DND-41 (cell line): ENCODE results near the gene SCRN1.

Source experiments
- ATAC-seq: fragments of 200-7000 bp; cut with Tn5 transposase; 3 replicates; pipeline ENCODE4 v1.9.1; 2021; ENCODE audit warnings: low read depth; ENCODE audit not compliant: insufficient read depth
- DNase-seq: peaks from one replicate; pipeline ENCODE4 v3.0.0-alpha.2; 2020
- H2AFZ ChIP-seq: 2 replicates; pipeline ENCODE4 v1.6.0; 2012; ENCODE audit warnings: low read depth, low read length
- H3K27ac ChIP-seq: 2 replicates; pipeline ENCODE4 v1.5.1; 2012; ENCODE audit warnings: low read length, inconsistent platforms
- H3K27me3 ChIP-seq: fragments of 200-600 bp; sonication (generic); 2 replicates; pipeline ENCODE4 v1.6.0; 2012; ENCODE audit warnings: low read length, mild to moderate bottlenecking, inconsistent platforms; ENCODE audit not compliant: insufficient read depth, poor library complexity
- H3K36me3 ChIP-seq: 2 replicates; pipeline ENCODE4 v1.5.1; 2012; ENCODE audit warnings: low read length, inconsistent platforms; ENCODE audit not compliant: insufficient read depth
- H3K4me1 ChIP-seq: 2 replicates; pipeline ENCODE4 v1.5.1; 2012; ENCODE audit warnings: mild to moderate bottlenecking, low read length; ENCODE audit not compliant: insufficient read depth
- H3K4me2 ChIP-seq: 2 replicates; pipeline ENCODE4 v1.6.0; 2012; ENCODE audit warnings: mild to moderate bottlenecking, moderate library complexity, low read length, inconsistent platforms; ENCODE audit not compliant: insufficient read depth
- H3K4me3 ChIP-seq, 2 experiments: fragments of 200-600 bp in 1 of 2; shearing (Covaris generic) in 1 of 2; 2 replicates each; pipeline ENCODE4 v1.5.1; 2012 to 2016; ENCODE audit warnings: inconsistent platforms in 2 of 2, low read length in 2 of 2, mild to moderate bottlenecking in 2 of 2, low read depth in 1 of 2, moderate library complexity in 1 of 2
- H3K79me2 ChIP-seq: 2 replicates; pipeline ENCODE4 v1.6.0; 2012; ENCODE audit warnings: low read length, inconsistent platforms; ENCODE audit not compliant: insufficient read depth
- H3K9ac ChIP-seq: 2 replicates; pipeline ENCODE4 v1.6.0; 2012; ENCODE audit warnings: low read depth, mild to moderate bottlenecking, inconsistent platforms, low read length, moderate library complexity
- H3K9me3 ChIP-seq: 2 replicates; pipeline ENCODE4 v1.5.1; 2012; ENCODE audit warnings: low read length, moderate library complexity, mild to moderate bottlenecking, inconsistent platforms; ENCODE audit not compliant: insufficient read depth, severe bottlenecking
- H4K20me1 ChIP-seq: 2 replicates; pipeline ENCODE4 v1.6.0; 2012; ENCODE audit warnings: low read length; ENCODE audit not compliant: insufficient read depth
- EZH2 ChIP-seq: IDR thresholded peaks from 3 replicates; pipeline ENCODE4 v1.6.1; 2012; ENCODE audit warnings: borderline replicate concordance, low read depth, mild to moderate bottlenecking, moderate library complexity, low read length, inconsistent platforms; ENCODE audit not compliant: severe bottlenecking
- TF ChIP-seq, protein P1 (sequence below): IDR thresholded peaks from 2 replicates; pipeline ENCODE4 v1.5.1; 2012; ENCODE audit warnings: borderline replicate concordance, low read length, moderate library complexity, mild to moderate bottlenecking; ENCODE audit not compliant: poor library complexity, severe bottlenecking; ENCODE audit errors: extremely low read depth

Gene SCRN1

DNA sequence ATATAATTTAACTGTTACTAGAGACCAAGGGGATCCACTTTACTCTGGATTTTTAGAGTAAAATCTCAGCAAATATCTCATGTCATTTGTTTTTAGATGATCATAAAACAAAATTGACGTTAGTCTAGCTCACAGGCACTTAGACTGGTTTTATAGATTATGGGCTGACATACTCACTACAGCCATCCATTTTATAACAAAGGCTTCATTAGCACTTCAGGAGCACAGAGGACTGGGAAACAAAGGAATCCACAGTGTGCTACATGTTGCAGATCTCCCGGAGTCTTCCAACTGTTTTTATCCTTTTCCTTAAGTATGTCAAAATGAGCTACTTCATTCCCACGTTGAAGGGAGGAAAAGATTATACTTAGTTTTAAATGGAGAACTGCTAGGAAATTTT is 15.9 kb upstream of the SCRN1 start:
- Histone ChIP-seq H3K36me3 (no peaks in the 10 kb centered on the region), H3K4me2 (no peak overlapping the region), H2AFZ (no peak overlapping the region), H3K4me1 (no peaks in the 10 kb centered on the region), H3K27ac (no peak overlapping the region), H4K20me1 (no peaks in the 10 kb centered on the region), H3K9ac (no peak overlapping the region), H3K9me3 (no peaks in the 10 kb centered on the region), H3K79me2 (no peaks in the 10 kb centered on the region), H3K4me3 (no peak overlapping the region), H3K27me3 (no peaks in the 10 kb centered on the region)
- TF ChIP-seq EZH2 = no peak
- TF ChIP-seq, protein P1, sequence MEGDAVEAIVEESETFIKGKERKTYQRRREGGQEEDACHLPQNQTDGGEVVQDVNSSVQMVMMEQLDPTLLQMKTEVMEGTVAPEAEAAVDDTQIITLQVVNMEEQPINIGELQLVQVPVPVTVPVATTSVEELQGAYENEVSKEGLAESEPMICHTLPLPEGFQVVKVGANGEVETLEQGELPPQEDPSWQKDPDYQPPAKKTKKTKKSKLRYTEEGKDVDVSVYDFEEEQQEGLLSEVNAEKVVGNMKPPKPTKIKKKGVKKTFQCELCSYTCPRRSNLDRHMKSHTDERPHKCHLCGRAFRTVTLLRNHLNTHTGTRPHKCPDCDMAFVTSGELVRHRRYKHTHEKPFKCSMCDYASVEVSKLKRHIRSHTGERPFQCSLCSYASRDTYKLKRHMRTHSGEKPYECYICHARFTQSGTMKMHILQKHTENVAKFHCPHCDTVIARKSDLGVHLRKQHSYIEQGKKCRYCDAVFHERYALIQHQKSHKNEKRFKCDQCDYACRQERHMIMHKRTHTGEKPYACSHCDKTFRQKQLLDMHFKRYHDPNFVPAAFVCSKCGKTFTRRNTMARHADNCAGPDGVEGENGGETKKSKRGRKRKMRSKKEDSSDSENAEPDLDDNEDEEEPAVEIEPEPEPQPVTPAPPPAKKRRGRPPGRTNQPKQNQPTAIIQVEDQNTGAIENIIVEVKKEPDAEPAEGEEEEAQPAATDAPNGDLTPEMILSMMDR = no peak
- DNase-seq (no peak), ATAC-seq (no peak)

- Histone ChIP-seq H3K27me3 (no peaks in the 10 kb centered on the region), H3K9ac (no peak overlapping the region), H3K4me3 (no peak overlapping the region), H3K36me3 (no peaks in the 10 kb centered on the region), H2AFZ (no peak overlapping the region), H3K27ac (no peak overlapping the region), H4K20me1 (no peaks in the 10 kb centered on the region), H3K79me2 (no peaks in the 10 kb centered on the region), H3K4me2 (no peak overlapping the region), H3K4me1 (no peaks in the 10 kb centered on the region), H3K9me3 (no peaks in the 10 kb centered on the region)
- TF ChIP-seq EZH2 = no peak
- TF ChIP-seq, protein P1 = no peak
- DNase-seq (no peak), ATAC-seq (no peak)
These were observed 13.5 kb upstream of the SCRN1 start for GRCh38 chr7:30003098-30003497.

- Histone ChIP-seq H3K4me3 (no peak overlapping the region), H2AFZ (no peak overlapping the region), H3K4me2 (no peak overlapping the region), H3K9ac (no peak overlapping the region), H3K9me3 (no peaks in the 10 kb centered on the region), H3K27ac (no peak overlapping the region), H3K36me3 (no peaks in the 10 kb centered on the region), H4K20me1 (no peaks in the 10 kb centered on the region), H3K79me2 (no peaks in the 10 kb centered on the region), H3K4me1 (no peaks in the 10 kb centered on the region), H3K27me3 (no peaks in the 10 kb centered on the region)
- ATAC-seq = no peak
- no peak for TF ChIP-seq EZH2
- TF ChIP-seq, protein P1 = no peak
- no peak for DNase-seq
These were observed 12.4 kb upstream of the SCRN1 start for GRCh38 chr7:30001998-30002397.

GRCh38 chr7:29998489-29998888 is 8.9 kb upstream of the SCRN1 start:
- no peaks in the 10 kb centered on the region for H3K79me2 ChIP-seq
- ATAC-seq = no peak
- no peak overlapping the region for H3K9ac ChIP-seq
- H3K9me3 ChIP-seq = peaks cover 6% of the 10 kb centered on the region
- no peaks in the 10 kb centered on the region for H3K36me3 ChIP-seq
- no peak overlapping the region for H2AFZ ChIP-seq
- TF ChIP-seq, protein P1 = no peak
- TF ChIP-seq EZH2 = no peak
- no peak overlapping the region for H3K4me2 ChIP-seq
- H3K4me1 ChIP-seq = no peaks in the 10 kb centered on the region
- no peak overlapping the region for H3K4me3 ChIP-seq
- no peaks in the 10 kb centered on the region for H4K20me1 ChIP-seq
- no peak overlapping the region for H3K27ac ChIP-seq
- no peaks in the 10 kb centered on the region for H3K27me3 ChIP-seq
- DNase-seq = no peak
